Breast epithelium (tissue), 4 donors: ENCODE data around the gene SCYL2. TPM values are rescaled to one million over a fixed set of nuclear protein-coding genes. Genes with fewer than 3 reads are reported as not detected.

Experiments
- DNase-seq, 2 donors: peaks; one replicate each; pipeline ENCODE4 v3.0.0-alpha.2; 2019; ENCODE audit warnings: low spot score in 2 of 2
- H3K27ac ChIP-seq, 2 donors: fragments of 200-600 bp; sonication (generic) in 1 of 2; one replicate each; pipeline ENCODE4 v1.5.1; 2016 to 2019; ENCODE audit warnings: mild to moderate bottlenecking in 1 of 2
- H3K27me3 ChIP-seq, 2 donors: fragments of 200-600 bp; sonication (generic) in 1 of 2; one replicate each; pipeline versions ENCODE4 v1.5.1 to v1.6.0; 2017 to 2019; ENCODE audit warnings: control low read depth in 1 of 2, mild to moderate bottlenecking in 1 of 2
- H3K36me3 ChIP-seq: fragments of 200-600 bp; one replicate; pipeline ENCODE4 v1.5.1; 2019
- H3K4me1 ChIP-seq, 2 donors: fragments of 200-600 bp; sonication (generic); one replicate each; pipeline ENCODE4 v1.5.1; 2016 to 2019; ENCODE audit warnings: control low read depth in 1 of 2
- H3K4me3 ChIP-seq, 3 donors: fragments of 200-600 bp; sonication (generic); 1 replicate in 2 of 3; 2 replicates in 1 of 3; pipeline ENCODE4 v1.5.1; 2016 to 2019; ENCODE audit warnings: mild to moderate bottlenecking in 3 of 3, moderate library complexity in 2 of 3
- H3K9me3 ChIP-seq, 2 donors: fragments of 200-600 bp; sonication (generic) in 1 of 2; one replicate each; pipeline ENCODE4 v1.5.1; 2016 to 2019; ENCODE audit warnings: control low read depth in 1 of 2
- CTCF ChIP-seq, 3 donors: fragments of 450-650 bp; IDR thresholded peaks; one replicate each; pipeline ENCODE4 v1.5.1; 2016 to 2017; ENCODE audit warnings: antibody characterized with exemption in 3 of 3, mild to moderate bottlenecking in 3 of 3, moderate library complexity in 3 of 3
- POLR2A ChIP-seq: fragments of 450-650 bp; IDR thresholded peaks from one replicate; pipeline ENCODE4 v1.6.1; 2016; ENCODE audit warnings: antibody characterized with exemption, mild to moderate bottlenecking, moderate library complexity
- POLR2AphosphoS5 ChIP-seq, 3 donors: sonication (generic); formaldehyde crosslinking; IDR thresholded peaks; one replicate each; pipeline ENCODE4 v1.6.1; 2017; ENCODE audit warnings: antibody characterized with exemption in 3 of 3
- intact Hi-C: fragments of 100-400 bp; cut with DNase I; formaldehyde crosslinking; loops from one replicate; pipeline ENCODE4 v1.15.1; 2023; ENCODE audit warnings: low total_unique reads
- total RNA-seq, 3 donors: library from RNA; depleted of rRNA; stranded (reverse); fragments of >200 nt; gene quantifications; one replicate each; pipeline ENCODE4 v1.1.0, GENCODE V29; 2016

Gene SCYL2
- total RNA-seq, 3 donors from 2014 or later, result 39.4 to 92.2 (median 53.7) TPM

GRCh38 chr12:100249941-100250340 is 17.0 kb upstream of the SCYL2 start:
- no peak for DNase-seq
- H3K27ac ChIP-seq, result no peak overlapping the region
- no peaks in the 10 kb centered on the region for H3K36me3 ChIP-seq
- no peaks in the 10 kb centered on the region for H3K9me3 ChIP-seq
- no peak overlapping the region for H3K4me3 ChIP-seq
- no peaks in the 10 kb centered on the region for H3K4me1 ChIP-seq
- no peak for TF ChIP-seq POLR2A
- TF ChIP-seq POLR2AphosphoS5 (IDR thresholded peaks at IDR 0.05), result no peak
- TF ChIP-seq CTCF (IDR thresholded peaks at IDR 0.05), result no peak
- H3K27me3 ChIP-seq, result no peaks in the 10 kb centered on the region
- intact Hi-C loops, result no loop called here

- Histone ChIP-seq H3K4me3 (no peak overlapping the region), H3K9me3 (no peaks in the 10 kb centered on the region), H3K27me3 (no peaks in the 10 kb centered on the region), H3K36me3 (no peaks in the 10 kb centered on the region), H3K27ac (no peak overlapping the region), H3K4me1 (no peaks in the 10 kb centered on the region)
- no peak for DNase-seq
- TF ChIP-seq POLR2A (no peak), POLR2AphosphoS5 (IDR thresholded peaks at IDR 0.05) (no peak), CTCF (IDR thresholded peaks at IDR 0.05) (no peak)
- intact Hi-C loops, result no loop called here
These were observed 15.1 kb upstream of the SCYL2 start for GRCh38 chr12:100251917-100252316.

GRCh38 chr12:100253437-100253836 is 13.5 kb upstream of the SCYL2 start:
- Histone ChIP-seq H3K4me1 (no peaks in the 10 kb centered on the region), H3K27ac (no peak overlapping the region), H3K27me3 (no peaks in the 10 kb centered on the region), H3K36me3 (no peaks in the 10 kb centered on the region), H3K4me3 (no peak overlapping the region), H3K9me3 (no peaks in the 10 kb centered on the region)
- intact Hi-C loops, result no loop called here
- TF ChIP-seq POLR2AphosphoS5 (IDR thresholded peaks at IDR 0.05) (no peak), POLR2A (no peak), CTCF (IDR thresholded peaks at IDR 0.05) (no peak)
- no peak for DNase-seq

GRCh38 chr12:100254876-100255275 is 12.1 kb upstream of the SCYL2 start:
- H3K36me3 ChIP-seq, result no peaks in the 10 kb centered on the region
- no peak overlapping the region for H3K4me3 ChIP-seq
- H3K9me3 ChIP-seq, result no peaks in the 10 kb centered on the region
- intact Hi-C loops, result no loop called here
- no peaks in the 10 kb centered on the region for H3K27me3 ChIP-seq
- DNase-seq, result no peak
- no peak overlapping the region for H3K27ac ChIP-seq
- no peak for TF ChIP-seq POLR2AphosphoS5 (IDR thresholded peaks at IDR 0.05)
- no peak for TF ChIP-seq CTCF (IDR thresholded peaks at IDR 0.05)
- TF ChIP-seq POLR2A, result no peak
- H3K4me1 ChIP-seq, result no peaks in the 10 kb centered on the region

GRCh38 chr12:100258127-100258526 is 8.8 kb upstream of the SCYL2 start:
- no peak overlapping the region for H3K27ac ChIP-seq
- intact Hi-C loops, result no loop called here
- H3K27me3 ChIP-seq, result no peaks in the 10 kb centered on the region
- no peak for TF ChIP-seq POLR2A
- no peak for TF ChIP-seq POLR2AphosphoS5 (IDR thresholded peaks at IDR 0.05)
- TF ChIP-seq CTCF (IDR thresholded peaks at IDR 0.05), result no peak
- H3K36me3 ChIP-seq, result no peaks in the 10 kb centered on the region
- H3K9me3 ChIP-seq, result no peaks in the 10 kb centered on the region
- H3K4me1 ChIP-seq, result no peaks in the 10 kb centered on the region
- H3K4me3 ChIP-seq, result no peak overlapping the region
- DNase-seq, result no peak
